ENCODE measurements around the gene MRPL30.
"Not testable (repeated sequence)": the region's sequence is repeated elsewhere in the genome, so short reads cannot be mapped to it uniquely, and the experiment has no call there.

MRPL30 gene

GRCh38 chr2:99180755-99181623, at the start of gene MRPL30, which contains the start of gene MITD1:
MRPL30 (plus strand) TSS chr2:99181184; CDS start chr2:99186204, 5,020 bp downstream.
MITD1 (minus strand) TSS chr2:99181058; CDS start chr2:99180981, 77 bp downstream.
- DNase-seq = peak; percentile 92

DNA sequence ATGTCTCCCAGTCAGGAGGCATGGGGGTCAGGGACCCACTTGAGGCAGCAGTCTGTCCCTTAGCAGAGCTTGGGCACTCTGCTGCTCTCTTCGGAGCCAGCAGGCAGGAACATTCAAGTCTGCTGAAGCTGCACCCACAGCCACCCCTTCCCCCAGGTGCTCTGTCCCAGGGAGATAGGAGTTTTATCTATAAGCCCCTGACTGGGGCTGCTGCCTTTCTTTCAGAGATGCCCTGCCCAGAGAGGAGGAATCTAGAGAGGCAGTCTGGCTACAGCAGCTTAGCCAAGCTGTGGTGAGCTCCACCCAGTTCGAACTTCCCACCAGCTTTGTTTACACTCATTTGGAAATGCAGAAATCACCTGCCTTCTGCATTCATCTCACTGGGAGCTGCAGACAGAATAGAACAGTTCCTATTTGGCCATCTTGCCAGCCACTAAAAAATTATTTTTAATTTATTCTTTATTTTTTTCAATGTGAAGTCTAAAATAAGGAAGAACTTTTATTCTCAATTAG, 45.9 kb upstream of the MRPL30 start:
- not testable (repeated sequence) for DNase-seq

- DNase-seq = no peak
Measured at GRCh38 chr2:99139003-99139402, 42.0 kb upstream of the MRPL30 start.

- no peak for DNase-seq
Measured at GRCh38 chr2:99140056-99140859, 40.7 kb upstream of the MRPL30 start.

- DNase-seq = peak; percentile 84
Measured at GRCh38 chr2:99140860-99141109, 40.2 kb upstream of the MRPL30 start.

- DNase-seq = peak; percentile 98
Measured at GRCh38 chr2:99141110-99142108, 39.6 kb upstream of the MRPL30 start, which contains the start of gene C2orf15. C2orf15 (plus strand) TSS chr2:99141707; CDS start chr2:99150559, 8,852 bp downstream.

DNA sequence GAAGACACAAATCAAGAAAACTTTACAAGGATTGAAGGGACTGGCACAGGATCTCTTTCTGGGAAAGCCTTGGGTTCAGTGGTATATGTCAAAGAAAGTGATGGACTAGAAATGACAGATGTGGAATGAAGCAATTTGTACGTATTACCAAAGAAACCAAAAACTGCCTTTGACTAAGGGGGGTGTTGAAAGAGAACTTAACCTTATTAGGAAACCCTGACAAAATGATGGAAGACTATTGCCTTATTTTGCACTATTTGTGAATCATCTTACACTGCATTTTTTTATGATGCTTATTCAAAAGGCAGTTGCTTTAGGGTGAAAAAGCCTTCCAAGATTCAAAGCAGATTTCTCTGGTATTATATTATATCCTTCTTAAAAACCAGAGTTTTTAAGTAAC, 30.3 kb upstream of the MRPL30 start:
- no peak for DNase-seq

DNA sequence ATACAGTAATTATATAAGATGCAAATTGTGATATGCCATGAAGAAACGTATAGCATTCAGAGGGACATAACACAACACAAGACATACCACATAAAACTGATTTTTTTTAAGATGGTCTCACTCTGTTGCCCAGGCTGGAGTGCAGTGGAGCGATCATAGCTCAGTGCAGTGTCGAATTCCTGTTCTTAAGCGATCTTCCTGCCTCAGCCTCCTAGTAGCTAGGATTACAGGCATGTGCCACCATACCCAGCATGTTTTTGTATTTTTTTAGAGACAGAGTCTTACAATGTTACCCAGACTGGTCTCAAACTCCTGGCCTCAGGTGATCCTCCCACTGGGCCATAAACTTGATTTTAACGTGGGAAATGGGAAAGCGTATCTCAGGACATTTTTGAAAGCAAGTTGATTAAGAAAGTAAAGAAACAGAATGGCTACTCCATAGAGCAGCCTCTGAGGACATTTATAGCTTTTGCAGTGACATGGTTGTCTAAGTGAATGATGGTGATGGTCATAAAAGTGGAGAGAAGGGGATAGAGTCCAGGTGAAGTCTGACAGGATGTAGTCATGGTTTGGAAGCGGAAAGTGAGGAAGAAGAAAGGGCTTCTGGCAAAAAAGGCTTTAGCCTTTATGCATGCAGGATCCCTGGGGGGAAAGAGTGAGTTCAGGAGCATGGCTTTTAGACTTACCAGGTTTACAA, 28.6 kb upstream of the MRPL30 start:
- DNase-seq = no peak

- DNase-seq = peak; percentile 24
Measured at GRCh38 chr2:99153921-99154604, 26.9 kb upstream of the MRPL30 start.

DNA sequence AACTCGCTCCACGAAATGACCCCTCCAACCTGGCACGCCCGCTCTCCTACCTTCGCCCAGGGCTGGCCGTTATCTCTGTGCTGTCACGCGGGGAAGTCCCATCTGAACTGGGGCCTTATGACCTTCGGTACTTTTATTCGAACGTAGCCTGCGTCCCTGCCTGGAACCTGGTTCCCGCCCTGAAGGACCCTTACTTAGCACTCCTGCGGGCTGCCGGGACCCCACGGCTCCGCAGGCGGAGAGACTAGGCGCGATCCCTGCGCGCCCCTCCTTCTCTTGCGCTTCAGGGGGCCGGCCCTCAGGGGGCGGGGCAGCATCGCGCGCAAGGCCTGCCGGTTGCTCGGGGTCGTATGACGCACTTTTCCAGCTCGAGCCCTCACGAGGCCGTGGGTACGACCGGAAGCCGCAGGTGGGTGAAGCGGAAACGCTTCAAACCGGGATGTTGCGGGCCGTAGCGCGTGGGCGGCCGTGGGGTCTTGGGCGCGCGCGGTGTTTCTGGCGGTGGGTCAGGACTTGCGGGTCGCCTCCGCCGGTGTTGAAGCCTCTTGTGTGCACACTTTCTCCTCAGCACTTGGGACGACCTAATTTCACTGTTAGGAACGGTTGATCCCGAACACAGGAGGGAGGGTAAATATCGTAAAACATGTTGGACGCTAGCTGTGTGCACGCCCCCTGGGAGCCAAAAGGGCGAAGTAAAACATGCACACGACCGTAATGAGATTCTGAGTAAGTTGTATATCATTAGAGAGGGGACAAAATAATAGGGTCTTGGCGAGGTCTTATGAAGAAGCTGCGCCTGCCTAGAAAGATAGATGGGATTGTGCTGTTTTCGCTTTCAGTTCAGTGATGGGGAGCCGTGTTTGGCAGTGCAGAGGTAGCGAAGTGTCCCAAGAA, 26.1 kb upstream of the MRPL30 start, which contains the start of the genes LIPT1 and TSGA10:
Gene LIPT1 (plus strand): TSS at position 325 of the 894 bp plus-strand sequence. CDS start 6,991 bp downstream, outside the sequence.
Gene TSGA10 (minus strand): TSS at position 300 of the 894 bp plus-strand sequence. CDS start 45,503 bp downstream, outside the sequence.
- DNase-seq = peak; percentile 92

- no peak for DNase-seq
Measured at GRCh38 chr2:99156891-99157290, 24.1 kb upstream of the MRPL30 start.

DNA sequence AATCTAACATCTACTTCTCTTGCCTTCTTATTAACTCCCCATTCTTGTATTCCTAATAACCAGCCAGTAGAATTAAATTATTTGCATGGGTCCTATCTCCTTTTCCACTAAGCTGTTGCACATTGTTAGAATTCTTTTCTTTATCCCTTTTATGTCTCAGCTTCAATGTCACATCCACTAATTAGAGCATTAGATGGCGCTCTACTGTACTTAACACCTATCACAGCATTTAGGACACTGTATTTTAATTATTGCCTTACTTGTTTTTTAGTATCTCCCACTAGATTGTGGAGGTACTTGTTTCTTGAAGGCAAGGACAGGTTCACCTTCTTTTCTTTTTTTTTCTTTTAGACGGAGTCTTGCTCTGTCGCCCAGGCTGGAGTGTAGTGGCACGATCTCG, 22.4 kb upstream of the MRPL30 start:
- DNase-seq = no peak

DNA sequence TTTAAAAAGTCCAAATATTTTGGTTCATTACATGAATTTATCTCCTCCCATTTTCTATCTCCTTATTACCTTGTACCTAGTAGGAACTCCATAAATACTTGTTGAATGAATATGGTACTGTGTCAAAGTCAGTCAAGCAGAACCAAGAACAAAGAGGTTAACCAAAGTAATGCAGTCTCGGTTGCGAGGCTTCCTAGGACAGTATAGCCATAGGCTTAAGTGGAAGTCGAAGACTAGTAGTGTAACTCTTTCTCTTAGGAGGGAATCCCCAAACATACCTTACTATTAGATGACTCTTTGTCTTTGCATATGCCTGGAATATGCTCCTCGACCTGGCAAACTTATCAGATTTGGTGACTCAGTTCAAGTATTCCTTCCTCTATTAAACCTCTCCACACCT, 21.4 kb upstream of the MRPL30 start:
- no peak for DNase-seq

GRCh38 chr2:99166218-99166617, 14.8 kb upstream of the MRPL30 start:
- DNase-seq = no peak

DNA sequence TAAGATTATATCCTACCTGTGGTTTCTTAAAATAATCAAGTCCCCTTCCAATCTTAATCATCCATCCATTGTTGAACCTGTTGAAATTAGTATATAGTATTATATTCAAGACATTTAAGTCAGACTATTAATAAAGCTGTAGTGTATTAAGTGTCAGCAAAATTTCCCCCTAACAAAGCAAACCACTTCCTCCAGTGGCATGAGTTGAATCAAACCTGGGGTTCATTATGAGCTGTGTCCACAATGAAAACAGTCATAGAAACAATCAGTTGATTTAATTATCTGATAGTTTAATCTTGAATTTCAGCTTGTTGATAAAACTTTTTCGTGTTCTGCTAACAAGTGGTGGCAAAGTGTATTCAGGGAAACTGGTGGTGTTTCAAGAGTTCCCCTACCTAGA, 11.4 kb upstream of the MRPL30 start:
- no peak for DNase-seq

DNA sequence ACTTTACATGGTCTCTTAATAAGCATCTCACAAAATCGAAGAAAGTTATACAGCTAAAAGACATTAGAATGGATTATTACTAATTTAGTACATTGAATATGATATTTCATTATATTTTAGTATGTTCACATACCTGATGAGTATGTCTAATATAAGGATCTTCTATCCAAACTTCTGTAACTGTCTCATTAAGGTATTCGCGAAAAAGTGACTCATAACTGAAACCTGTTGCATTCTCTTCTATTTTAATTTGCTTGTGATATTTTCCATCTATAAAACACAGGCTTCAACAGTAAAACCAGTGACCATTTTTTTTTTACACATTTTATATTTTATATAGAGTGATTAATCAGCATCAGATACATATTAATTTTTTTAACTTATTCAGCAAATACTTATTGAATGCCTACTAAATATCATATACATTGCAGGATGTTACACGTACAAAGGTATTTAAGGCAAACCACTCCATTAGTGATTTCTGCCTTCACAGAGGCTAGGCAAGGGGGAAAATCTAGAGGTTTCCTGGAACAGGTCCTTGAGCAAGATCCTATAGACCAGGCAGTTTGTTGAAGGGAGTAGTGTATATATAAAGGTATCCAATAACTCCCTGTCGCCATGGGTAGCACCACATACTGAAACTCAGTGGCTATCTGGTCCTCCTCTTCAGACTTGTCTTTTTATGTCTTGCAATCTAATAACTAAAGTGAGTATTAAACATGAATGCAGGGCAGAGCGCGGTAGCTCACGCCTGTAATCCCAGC, 9.4 kb upstream of the MRPL30 start:
- DNase-seq = no peak

DNA sequence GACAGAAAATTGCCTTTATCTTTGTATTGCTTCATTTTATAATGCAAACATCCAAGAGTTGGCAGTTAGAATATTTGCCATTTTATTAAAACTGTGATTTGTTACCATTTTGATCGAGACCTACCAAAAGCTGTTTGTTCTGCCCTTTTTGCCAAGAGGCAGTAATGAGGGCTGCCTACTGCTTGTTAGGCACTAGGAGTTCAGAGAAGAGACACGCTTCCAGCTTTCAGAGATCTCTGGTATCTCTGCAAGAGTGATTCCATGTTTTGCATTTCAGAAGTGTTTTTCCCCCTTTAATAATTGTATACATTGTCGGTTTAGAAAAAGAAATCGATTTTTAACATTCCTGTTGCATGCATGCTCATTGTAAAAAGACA, 628 bp downstream of the MRPL30 start:
- DNase-seq = peak; percentile 34

- DNase-seq = no peak
Measured at GRCh38 chr2:99183025-99183424, 2.0 kb downstream of the MRPL30 start.

GRCh38 chr2:99184811-99185210, 3.8 kb downstream of the MRPL30 start:
- DNase-seq = peak; percentile 42

All from NCI-H69 (cell line).